Body of pancreas (tissue), 4 donors: Measurements from ENCODE around the gene KRTAP10-5. TPM values are rescaled to one million over a fixed set of nuclear protein-coding genes. Genes with fewer than 3 reads are reported as not detected.
"Not testable (repeated sequence)": the region's sequence is repeated elsewhere in the genome, so short reads cannot be mapped to it uniquely, and the experiment has no call there.

Source experiments
- ATAC-seq: fragments of 150-250 bp; one replicate; pipeline ENCODE4 v1.9.1; 2016
- DNase-seq, 4 donors: peaks; one replicate each; pipeline ENCODE4 v3.0.0-alpha.2; 2019
- H3K27ac ChIP-seq, 4 donors: fragments of 200-600 bp; sonication (generic); 1 replicate in 3 of 4; 2 replicates in 1 of 4; pipeline versions ENCODE4 v1.5.1 to v1.6.1; 2016 to 2019; ENCODE audit warnings: mild to moderate bottlenecking in 1 of 4, mixed read lengths in 1 of 4, moderate library complexity in 1 of 4
- H3K27me3 ChIP-seq, 2 donors: fragments of 200-600 bp; sonication (generic); one replicate each; pipeline ENCODE4 v1.6.0; 2016; ENCODE audit warnings: mild to moderate bottlenecking in 1 of 2
- H3K36me3 ChIP-seq, 2 donors: fragments of 200-600 bp; sonication (generic); replicated peaks in 1 of 2; 2 replicates each; pipeline ENCODE4 v1.5.1; 2016; ENCODE audit warnings: low read depth in 2 of 2; ENCODE audit not compliant: insufficient read depth in 1 of 2
- H3K4me1 ChIP-seq: fragments of 200-600 bp; sonication (generic); one replicate; pipeline ENCODE4 v1.6.0; 2016
- H3K4me3 ChIP-seq, 2 donors: fragments of 200-600 bp; sonication (generic); 1 replicate in 1 of 2; 2 replicates in 1 of 2; pipeline ENCODE4 v1.5.1; 2016 to 2019
- H3K9me3 ChIP-seq, 3 donors: fragments of 200-600 bp; sonication (generic); 1 replicate in 2 of 3; 2 replicates in 1 of 3; pipeline ENCODE4 v1.5.1; 2016
- CTCF ChIP-seq, 7 experiments: fragments of 450-650 bp in 4 of 7; fragments of 200-600 bp in 3 of 7; sonication (generic) in 3 of 7; IDR thresholded peaks; one replicate each; pipeline ENCODE4 v1.5.1; 2016 to 2019; ENCODE audit warnings: antibody characterized with exemption in 7 of 7
- POLR2A ChIP-seq, 3 donors: fragments of 450-650 bp; IDR thresholded peaks; one replicate each; pipeline ENCODE4 v1.6.1; 2016; ENCODE audit warnings: antibody characterized with exemption in 3 of 3, mild to moderate bottlenecking in 2 of 3
- WGBS, 2 donors: methylation state at CpG; one replicate each; pipeline ENCODE4 v1.1.5; 2017; 5-methylcytosine and 5-hydroxymethylcytosine counted together
- intact Hi-C: fragments of 100-400 bp; cut with DNase I; formaldehyde crosslinking; loops from one replicate; pipeline ENCODE4 v1.15.1; 2023
- total RNA-seq, 2 donors: library from RNA; depleted of rRNA; stranded (reverse); fragments of >200 nt; gene quantifications; one replicate each; pipeline ENCODE4 v1.1.0, GENCODE V29; 2016

KRTAP10-5 gene
- total RNA-seq, 2 donors from 2014 or later, result not detected

GRCh38 chr21:44594406-44594916, 14.1 kb upstream of the KRTAP10-5 start:
- Histone ChIP-seq H3K27me3 (no peaks in the 10 kb centered on the region), H3K9me3 (no peaks in the 10 kb centered on the region), H3K4me1 (no peaks in the 10 kb centered on the region), H3K4me3 (no peak overlapping the region), H3K36me3 (no peaks in the 10 kb centered on the region), H3K27ac (no peak overlapping the region)
- intact Hi-C loops, result no loop called here
- DNase-seq (no peak), ATAC-seq (no peak)
- TF ChIP-seq POLR2A (IDR thresholded peaks at IDR 0.05) (no peak), CTCF (IDR thresholded peaks at IDR 0.05) (no peak)
- WGBS, 2 donors, result 64 to 65% methylated on average over 12 of the region's 12 CpGs

DNA sequence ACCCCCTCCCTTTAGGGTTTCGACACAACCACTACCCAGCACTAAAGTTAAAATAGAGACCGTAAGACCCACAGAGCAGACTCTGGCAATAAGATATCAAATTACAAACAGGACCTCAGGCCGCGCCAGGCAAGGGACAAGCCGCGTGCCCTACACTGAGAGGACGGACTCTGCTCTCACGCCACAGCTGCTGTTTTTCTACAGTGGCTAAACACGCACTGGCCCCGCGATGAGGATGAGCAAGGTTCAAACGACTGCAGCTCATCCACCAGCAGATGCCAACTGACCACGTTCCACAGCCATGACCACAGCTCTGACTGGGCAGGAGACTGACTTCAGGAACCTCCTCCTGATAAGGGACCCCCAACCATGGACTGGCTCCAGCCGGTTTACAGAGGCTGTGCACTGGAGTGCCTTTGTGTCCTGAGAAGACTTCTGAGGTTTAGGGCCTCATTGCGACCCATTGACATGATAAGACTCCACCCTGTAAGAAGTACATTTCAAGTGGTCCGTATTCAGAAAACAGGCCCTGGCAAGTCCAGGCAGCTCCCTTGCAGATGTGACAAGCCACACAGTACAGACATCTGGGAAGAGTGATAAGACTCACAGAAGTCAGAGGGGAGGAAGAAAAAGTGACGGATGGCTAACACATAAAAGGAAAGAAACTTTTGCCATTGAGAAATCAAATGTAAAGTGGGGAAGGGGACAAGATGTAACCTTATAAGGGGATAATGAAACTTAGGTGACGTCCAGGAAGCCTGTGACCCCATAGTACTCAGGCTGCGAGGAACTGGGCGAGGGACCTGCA, 13.4 kb upstream of the KRTAP10-5 start:
- intact Hi-C loops, result no loop called here
- 42 to 47% methylated on average over 16 to 20 of the region's 20 CpGs for WGBS, 2 donors
- no peaks in the 10 kb centered on the region for H3K36me3 ChIP-seq

DNA sequence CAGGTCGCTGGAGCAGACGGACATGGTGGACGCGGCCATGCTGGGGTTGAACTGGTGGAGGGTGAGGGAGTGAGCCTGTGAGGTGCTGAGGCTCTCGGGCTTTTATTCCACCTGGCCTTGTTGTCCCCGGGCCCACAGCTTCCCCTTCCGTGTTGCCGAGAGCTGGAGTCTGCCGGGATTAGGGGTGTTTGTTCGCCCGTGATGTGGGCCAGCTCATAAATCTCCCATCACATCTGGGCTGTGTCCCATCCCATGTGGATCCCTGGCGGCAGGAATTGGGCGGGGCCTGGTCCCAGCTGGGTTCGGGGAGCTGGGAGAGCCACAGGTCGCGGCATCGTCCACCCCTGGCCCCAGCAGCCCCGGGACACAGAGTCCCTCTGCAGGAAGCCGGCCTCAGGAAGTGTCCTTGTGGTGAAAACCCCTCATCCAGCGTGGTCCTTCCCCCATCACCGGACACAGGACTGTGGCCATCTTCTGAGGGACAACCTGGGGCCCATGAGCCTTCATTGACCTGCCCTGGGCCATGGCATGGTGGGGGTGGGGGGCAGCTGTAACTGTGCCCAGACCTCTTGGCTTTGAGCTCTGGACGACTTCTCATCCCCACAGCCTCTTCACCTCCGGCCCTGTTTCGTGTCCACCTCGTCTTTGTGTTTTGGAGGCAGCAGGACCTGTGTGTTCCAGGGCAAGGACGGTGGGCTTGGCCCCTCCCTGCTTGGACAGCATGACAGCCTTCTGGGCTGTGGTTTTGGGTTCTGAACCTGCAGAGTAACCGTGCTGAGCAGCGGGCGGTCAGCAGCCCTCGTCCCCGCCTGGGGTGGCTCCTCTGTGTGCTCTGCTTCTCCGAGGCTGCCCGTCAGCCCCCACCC, 12.3 kb upstream of the KRTAP10-5 start, which contains the start of gene KRTAP10-6:
KRTAP10-6 (minus strand) TSS at position 60 of the 866 bp plus-strand sequence; CDS start at position 39, 21 bp downstream.
- no peak for DNase-seq
- intact Hi-C loops, result no loop called here
- Histone ChIP-seq H3K9me3 (no peaks in the 10 kb centered on the region), H3K4me3 (no peak within 1 kb of the TSS), H3K4me1 (no peaks in the 10 kb centered on the region), H3K27ac (no peak within 1 kb of the TSS), H3K27me3 (no peaks in the 10 kb centered on the region), H3K36me3 (no peaks in the 10 kb centered on the region)
- 50 to 52% methylated on average over 8 to 32 of the region's 33 CpGs for WGBS, 2 donors
- ATAC-seq, result no peak
- no peak for TF ChIP-seq CTCF (IDR thresholded peaks at IDR 0.05)
- no peak for TF ChIP-seq POLR2A (IDR thresholded peaks at IDR 0.05)

More for the DNA sequence above, 13.4 kb upstream of the KRTAP10-5 start:
- no peak for ATAC-seq
- Histone ChIP-seq H3K9me3 (no peaks in the 10 kb centered on the region), H3K4me1 (no peaks in the 10 kb centered on the region), H3K27ac (no peak overlapping the region), H3K4me3 (no peak overlapping the region), H3K27me3 (no peaks in the 10 kb centered on the region)
- TF ChIP-seq CTCF (IDR thresholded peaks at IDR 0.05) (no peak), POLR2A (IDR thresholded peaks at IDR 0.05) (no peak)
- no peak for DNase-seq

GRCh38 chr21:44591801-44592130, 11.4 kb upstream of the KRTAP10-5 start:
- H3K9me3 ChIP-seq, H3K27me3 ChIP-seq, H3K36me3 ChIP-seq, H3K4me1 ChIP-seq, H3K27ac ChIP-seq, ATAC-seq, intact Hi-C loops, H3K4me3 ChIP-seq, DNase-seq: not testable (repeated sequence)
- 33% methylated on average over 4 of the region's 4 CpGs; no CpG with 5 or more reads in 1 of the 2 donors for WGBS, 2 donors

GRCh38 chr21:44590897-44591800, 10.7 kb upstream of the KRTAP10-5 start:
- H3K27me3 ChIP-seq, H3K4me1 ChIP-seq, DNase-seq, H3K4me3 ChIP-seq, intact Hi-C loops, H3K36me3 ChIP-seq, H3K27ac ChIP-seq, ATAC-seq, H3K9me3 ChIP-seq: not testable (repeated sequence)
- WGBS, 2 donors, result 49 to 59% methylated on average over 18 to 19 of the region's 19 CpGs
